K562 (cell line): ENCODE measurements around the gene TRPV6. TPM values are rescaled to one million over a fixed set of nuclear protein-coding genes. Genes with fewer than 3 reads are reported as not detected.

Experiments
- ATAC-seq: fragments of 200-7000 bp; cut with Tn5 transposase; 3 replicates; pipeline ENCODE4 v1.9.1; 2020; ENCODE audit warnings: moderate library complexity
- BruUV-seq: library from RNA; stranded (reverse); fragments of 400-500 nt; replicated peaks from 2 replicates; lab custom pipeline; 2021; lab: Mats Ljungman, UMichigan
- CTCF ChIA-PET: fragments of 300-600 bp; formaldehyde crosslinking; extraction: SDS; loops from one replicate; lab custom pipeline; 2021; ENCODE audit warnings: low intra/inter-chr PET ratio; lab: Yijun Ruan, JAX
- POLR2A ChIA-PET: fragments of 300-600, 350-650 bp; sonication (Branson Sonifier 250); formaldehyde crosslinking; extraction: SDS; loops from one replicate; lab custom pipeline; 2021; ENCODE audit warnings: antibody characterized with exemption, inconsistent platforms; lab: Yijun Ruan, JAX
- DNase-seq, 4 experiments: peaks; one replicate each; pipeline versions ENCODE4 v3.0.0 to v3.0.0-alpha.2; 2011 to 2018; ENCODE audit warnings: low spot score in 3 of 4, mixed read lengths in 3 of 4; ENCODE audit errors: extremely low read depth in 1 of 4
- FAIRE-seq: peaks from 2 replicates; lab custom pipeline; 2011; peaks lifted over from hg19 to GRCh38; lab: Jason Lieb, UNC
- H2AFZ ChIP-seq: 2 replicates; pipeline ENCODE4 v1.6.0; 2011; ENCODE audit warnings: low read depth, low read length, control low read depth, inconsistent platforms
- H3K27ac ChIP-seq: fragments of 200-600 bp; 3 replicates; pipeline ENCODE4 v1.8.0; 2011; ENCODE audit warnings: low read depth, mild to moderate bottlenecking, control low read depth, inconsistent platforms, low read length, moderate library complexity, mixed read lengths; ENCODE audit errors: extremely low read depth
- H3K27me3 ChIP-seq, 2 experiments: fragments of 300-600 bp in 1 of 2; 2 replicates in 1 of 2; 3 replicates in 1 of 2; pipeline versions ENCODE4 v1.6.0 to v1.8.0; 2011; ENCODE audit warnings: inconsistent platforms in 2 of 2, low read length in 2 of 2, mild to moderate bottlenecking in 1 of 2, mixed read lengths in 1 of 2, moderate library complexity in 1 of 2; ENCODE audit not compliant: control insufficient read depth in 2 of 2, insufficient read depth in 2 of 2
- H3K36me3 ChIP-seq: fragments of 300-600 bp; 3 replicates; pipeline ENCODE4 v1.8.0; 2011; ENCODE audit warnings: mild to moderate bottlenecking, low read length, inconsistent platforms; ENCODE audit not compliant: control insufficient read depth, insufficient read depth
- H3K4me1 ChIP-seq, 2 experiments: fragments of 200-600 bp in 1 of 2; replicated peaks in 1 of 2; 2 replicates in 1 of 2; 3 replicates in 1 of 2; pipeline versions ENCODE4 v1.5.1 to v1.8.0; 2011; ENCODE audit warnings: inconsistent platforms in 2 of 2, low read length in 2 of 2, mild to moderate bottlenecking in 1 of 2, mixed read lengths in 1 of 2, moderate library complexity in 1 of 2; ENCODE audit not compliant: control insufficient read depth in 2 of 2, insufficient read depth in 2 of 2
- H3K4me2 ChIP-seq: 2 replicates; pipeline ENCODE4 v1.6.1; 2011; ENCODE audit warnings: low read length, control low read depth, inconsistent platforms, mixed read lengths; ENCODE audit not compliant: insufficient read depth
- H3K4me3 ChIP-seq: fragments of 200-600 bp; sonication (generic), shearing (Covaris generic); 2 replicates; pipeline ENCODE4 v1.5.1; 2016; ENCODE audit warnings: control low read depth, inconsistent platforms
- H3K79me2 ChIP-seq: fragments of 200-600 bp; 3 replicates; pipeline ENCODE4 v1.8.0; 2011; ENCODE audit warnings: low read length, inconsistent platforms; ENCODE audit not compliant: control insufficient read depth, insufficient read depth
- H3K9ac ChIP-seq, 2 experiments: 2 replicates each; pipeline versions ENCODE4 v1.6.0 to v1.6.1; 2011; ENCODE audit warnings: low read depth in 2 of 2, low read length in 2 of 2, control low read depth in 1 of 2, inconsistent platforms in 1 of 2, mild to moderate bottlenecking in 1 of 2, mixed read lengths in 1 of 2; ENCODE audit not compliant: insufficient read depth in 1 of 2
- H3K9me1 ChIP-seq: one replicate; pipeline ENCODE4 v1.6.0; 2011; ENCODE audit warnings: inconsistent platforms, mild to moderate bottlenecking, low read length, moderate library complexity; ENCODE audit not compliant: control insufficient read depth, insufficient read depth
- H3K9me3 ChIP-seq: replicated peaks from 2 replicates; pipeline ENCODE4 v1.5.1; 2011; ENCODE audit warnings: low read depth, low read length, inconsistent platforms; ENCODE audit not compliant: control insufficient read depth, insufficient read depth
- H4K20me1 ChIP-seq: replicated peaks from 2 replicates; pipeline ENCODE4 v1.6.1; 2011; ENCODE audit warnings: low read length, inconsistent platforms, mixed read lengths; ENCODE audit not compliant: control insufficient read depth, insufficient read depth
- CAMTA2 ChIP-seq: fragments of 250-450 bp; sonication (Bioruptor Pico); conservative IDR thresholded peaks from 2 replicates; pipeline ENCODE4 v1.5.1; 2022
- EHMT2 ChIP-seq: fragments of 450-650 bp; IDR thresholded peaks from 2 replicates; pipeline ENCODE4 v1.6.1; 2018; ENCODE audit warnings: antibody characterized with exemption
- EP400 ChIP-seq: fragments of 450-650 bp; IDR thresholded peaks from 2 replicates; pipeline ENCODE4 v1.6.1; 2017; ENCODE audit warnings: antibody characterized with exemption, mild to moderate bottlenecking, moderate library complexity
- FOXO4 ChIP-seq: fragments of 450-650 bp; formaldehyde crosslinking; IDR thresholded peaks from 2 replicates; pipeline ENCODE4 v1.4.0; 2020; ENCODE audit warnings: mild to moderate bottlenecking, moderate library complexity
- HDAC6 ChIP-seq: IDR thresholded peaks from 2 replicates; pipeline ENCODE4 v1.6.1; 2012; ENCODE audit warnings: low read depth, mild to moderate bottlenecking, control low read depth, inconsistent platforms, low read length, moderate library complexity
- L3MBTL2 ChIP-seq: fragments of 450-650 bp; IDR thresholded peaks from 2 replicates; pipeline ENCODE4 v1.6.1; 2016; ENCODE audit warnings: mild to moderate bottlenecking, moderate library complexity
- MIER1 ChIP-seq: fragments of 450-650 bp; IDR thresholded peaks from 2 replicates; pipeline ENCODE4 v1.6.1; 2016; ENCODE audit warnings: antibody characterized with exemption, mild to moderate bottlenecking, low read depth
- MTA2 ChIP-seq: fragments of 450-650 bp; IDR thresholded peaks from 2 replicates; pipeline ENCODE4 v1.6.1; 2016; ENCODE audit warnings: low read depth
- NFIX ChIP-seq: fragments of 250-450 bp; sonication (Bioruptor Pico); IDR thresholded peaks from 2 replicates; pipeline ENCODE4 v1.4.0; 2020; ENCODE audit warnings: low read depth, mild to moderate bottlenecking, moderate library complexity
- NR2C2 ChIP-seq, 2 experiments: fragments of 200-800 bp in 1 of 2; sonication (Bioruptor generic) in 1 of 2; sonication (generic) in 1 of 2; formaldehyde crosslinking in 1 of 2; IDR thresholded peaks; 2 replicates each; pipeline versions ENCODE4 v1.6.1 to v1.8.0; 2016 to 2022; ENCODE audit warnings: mild to moderate bottlenecking in 1 of 2, missing compliant biosample characterization in 1 of 2, missing genetic modification characterization in 1 of 2, missing genetic modification reagents in 1 of 2
- RBBP5 ChIP-seq: fragments of 200-600 bp; sonication (generic); IDR thresholded peaks from 2 replicates; pipeline ENCODE4 v1.6.1; 2012; ENCODE audit warnings: borderline replicate concordance, mild to moderate bottlenecking, low read length, control low read depth, inconsistent platforms; ENCODE audit not compliant: insufficient read depth, poor library complexity, severe bottlenecking
- RFX7 ChIP-seq: fragments of 250-450 bp; sonication (Bioruptor Pico); IDR thresholded peaks from 2 replicates; pipeline ENCODE4 v1.5.1; 2021; ENCODE audit warnings: mild to moderate bottlenecking
- SIRT6 ChIP-seq: IDR thresholded peaks from one replicate; pipeline ENCODE4 v1.6.1; 2012; ENCODE audit warnings: low read depth, mild to moderate bottlenecking, control low read depth, inconsistent platforms, low read length, moderate library complexity
- SMAD1 ChIP-seq: fragments of 150-350 bp; IDR thresholded peaks from 2 replicates; pipeline ENCODE4 v1.6.1; 2014; ENCODE audit warnings: low read length, low read depth; ENCODE audit not compliant: partially characterized antibody
- SUPT5H ChIP-seq: fragments of 450-650 bp; IDR thresholded peaks from 2 replicates; pipeline ENCODE4 v1.6.1; 2016
- TBL1XR1 ChIP-seq, 2 experiments: IDR thresholded peaks; 2 replicates each; pipeline ENCODE4 v1.6.1; 2012; ENCODE audit warnings: improper control_type of control experiment in 2 of 2, low read length in 2 of 2, mild to moderate bottlenecking in 1 of 2
- TCF3 ChIP-seq: sonication (generic); formaldehyde crosslinking; IDR thresholded peaks from 2 replicates; pipeline ENCODE4 v1.4.0; 2020; ENCODE audit warnings: mild to moderate bottlenecking, missing genetic modification reagents
- WGBS: fragments of 100-300 bp; shearing (Covaris generic); methylation state at CpG from one replicate; pipeline ENCODE4 v1.1.6; 2016; ENCODE audit warnings: low coverage, mixed read lengths; ENCODE audit not compliant: insufficient coverage; ENCODE audit errors: missing lambda C conversion rate; 5-methylcytosine and 5-hydroxymethylcytosine counted together
- in situ Hi-C: fragments of 300-500 bp; cut with MboI; formaldehyde crosslinking; loops from 4 replicates; pipeline ENCODE4 v1.15.0; 2018; ENCODE audit warnings: inconsistent platforms, mixed read lengths
- intact Hi-C: fragments of 100-400 bp; cut with micrococcal nuclease; formaldehyde crosslinking; loops from 2 replicates; pipeline ENCODE4 v1.14.2; 2022
- polyA plus RNA-seq, 8 experiments: library from polyadenylated mRNA; depleted of rRNA in 4 of 8; stranded (reverse) in 5 of 8; unstranded in 3 of 8; fragments of >200 nt; fragmentation: Nextera tagmentation in 2 of 8; fragmentation: Illumina TruSeq in 1 of 8; extraction: Ambion mirVana in 2 of 8; extraction: Trizol in 1 of 8; gene quantifications; 2 replicates each; pipeline versions ENCODE4 v1.2.1 to v1.2.3, GENCODE V29; 2011 to 2014; ENCODE audit warnings: inconsistent platforms in 1 of 8, missing spikeins in 1 of 8
- total RNA-seq, 7 experiments: library from RNA; depleted of rRNA in 6 of 7; stranded (reverse); fragments of >200 nt in 6 of 7; fragmentation: Illumina TruSeq in 2 of 7; extraction: Trizol in 2 of 7; gene quantifications; 2 replicates each; pipeline versions ENCODE4 v1.2.1 to v1.2.3, GENCODE V29; 2011 to 2021; ENCODE audit warnings: low replicate concordance in 1 of 7
- TF ChIP-seq, protein P1 (sequence below), 3 experiments: fragments of 200-800 bp in 1 of 3; fragments of 250-450 bp in 1 of 3; fragments of 450-650 bp in 1 of 3; sonication (Bioruptor Pico) in 1 of 3; sonication (Bioruptor generic) in 1 of 3; formaldehyde crosslinking in 1 of 3; IDR thresholded peaks; 2 replicates each; pipeline versions ENCODE4 v1.6.1 to v1.8.0; 2016 to 2022; ENCODE audit warnings: mild to moderate bottlenecking in 2 of 3, missing genetic modification characterization in 2 of 3, missing compliant biosample characterization in 1 of 3, moderate library complexity in 1 of 3

Gene TRPV6
- total and polyA plus RNA-seq, 9 of the 15 experiments (the other 6 are each of a cell fraction or from before 2014, with no cell fraction given) = 0.04 to 0.36 (median 0.11) TPM

- CTCF ChIA-PET = interaction anchor here (0.7 to 4.0 kb wide), 5 partner anchors 79 to 333 kb away, joined by 3 to 65 read pairs (median 3); partner anchors contain the start of gene KEL
- Histone ChIP-seq H4K20me1 (no peaks in the 10 kb centered on the region), H3K27me3 (peaks cover 55 to 85% of the 10 kb centered on the region in 2 experiments), H3K27ac (no peak overlapping the region), H3K4me3 (no peak overlapping the region), H3K9me1 (no peaks in the 10 kb centered on the region), H3K9me3 (no peaks in the 10 kb centered on the region), H3K9ac (no peak overlapping the region), H3K79me2 (no peaks in the 10 kb centered on the region), H3K4me1 (peaks cover 0 to 4% of the 10 kb centered on the region in 2 experiments; a peak in 1 of 5 replicates), H3K4me2 (no peak overlapping the region), H3K36me3 (no peaks in the 10 kb centered on the region), H2AFZ (no peak overlapping the region)
- FAIRE-seq (no peak), ATAC-seq (no peak), DNase-seq (no peak)
- POLR2A ChIA-PET = interaction anchor here (0.6 to 1.1 kb wide), 3 partner anchors 16 to 89 kb away, joined by 3 to 4 read pairs (median 3); no protein-coding TSS in a partner anchor
- in situ Hi-C loops = no loop called here
- intact Hi-C loops = loop anchor here (1.0 to 10.0 kb wide), 3 partner anchors 80 to 333 kb away; no protein-coding TSS in a partner anchor
- BruUV-seq = no TSS peak
- whole genome bisulfite sequencing = 5% methylated on average over 9 of the region's 9 CpGs
- TF ChIP-seq RFX7 = no peak
- no peak for TF ChIP-seq TBL1XR1 (IDR thresholded peaks at IDR 0.05; ENCODE audit: low read length in 2 of 2)
- no peak for TF ChIP-seq RBBP5
- TF ChIP-seq FOXO4 (CRISPR knock-in tag) = no peak
- TF ChIP-seq SMAD1 = no peak
- TF ChIP-seq, protein P1, sequence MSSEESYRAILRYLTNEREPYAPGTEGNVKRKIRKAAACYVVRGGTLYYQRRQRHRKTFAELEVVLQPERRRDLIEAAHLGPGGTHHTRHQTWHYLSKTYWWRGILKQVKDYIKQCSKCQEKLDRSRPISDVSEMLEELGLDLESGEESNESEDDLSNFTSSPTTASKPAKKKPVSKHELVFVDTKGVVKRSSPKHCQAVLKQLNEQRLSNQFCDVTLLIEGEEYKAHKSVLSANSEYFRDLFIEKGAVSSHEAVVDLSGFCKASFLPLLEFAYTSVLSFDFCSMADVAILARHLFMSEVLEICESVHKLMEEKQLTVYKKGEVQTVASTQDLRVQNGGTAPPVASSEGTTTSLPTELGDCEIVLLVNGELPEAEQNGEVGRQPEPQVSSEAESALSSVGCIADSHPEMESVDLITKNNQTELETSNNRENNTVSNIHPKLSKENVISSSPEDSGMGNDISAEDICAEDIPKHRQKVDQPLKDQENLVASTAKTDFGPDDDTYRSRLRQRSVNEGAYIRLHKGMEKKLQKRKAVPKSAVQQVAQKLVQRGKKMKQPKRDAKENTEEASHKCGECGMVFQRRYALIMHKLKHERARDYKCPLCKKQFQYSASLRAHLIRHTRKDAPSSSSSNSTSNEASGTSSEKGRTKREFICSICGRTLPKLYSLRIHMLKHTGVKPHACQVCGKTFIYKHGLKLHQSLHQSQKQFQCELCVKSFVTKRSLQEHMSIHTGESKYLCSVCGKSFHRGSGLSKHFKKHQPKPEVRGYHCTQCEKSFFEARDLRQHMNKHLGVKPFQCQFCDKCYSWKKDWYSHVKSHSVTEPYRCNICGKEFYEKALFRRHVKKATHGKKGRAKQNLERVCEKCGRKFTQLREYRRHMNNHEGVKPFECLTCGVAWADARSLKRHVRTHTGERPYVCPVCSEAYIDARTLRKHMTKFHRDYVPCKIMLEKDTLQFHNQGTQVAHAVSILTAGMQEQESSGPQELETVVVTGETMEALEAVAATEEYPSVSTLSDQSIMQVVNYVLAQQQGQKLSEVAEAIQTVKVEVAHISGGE (CRISPR knock-in tag; IDR thresholded peaks at IDR 0.05) = no peak
- TF ChIP-seq HDAC6 = no peak
- TF ChIP-seq EP400 = no peak
- TF ChIP-seq MTA2 = no peak
- TF ChIP-seq NFIX (CRISPR knock-in tag) = no peak
- no peak for TF ChIP-seq SUPT5H
- TF ChIP-seq L3MBTL2 = no peak
- no peak for TF ChIP-seq MIER1
- no peak for TF ChIP-seq EHMT2
- TF ChIP-seq NR2C2 (CRISPR knock-in tag; IDR thresholded peaks at IDR 0.05) = no peak
- TF ChIP-seq NR2C2 (tag; IDR thresholded peaks at IDR 0.05) = no peak
- TF ChIP-seq SIRT6 = no peak
- TF ChIP-seq TCF3 = no peak
- TF ChIP-seq CAMTA2 (CRISPR knock-in tag) = no peak
Measured at GRCh38 chr7:142881586-142882337, 3.8 kb downstream of the TRPV6 start.
